Panc1 (cell line): ENCODE measurements around the gene ZBTB40. TPM values are rescaled to one million over a fixed set of nuclear protein-coding genes. Genes with fewer than 3 reads are reported as not detected.

Source experiments
- ATAC-seq: fragments of 200-7000 bp; cut with Tn5 transposase; 2 replicates; pipeline ENCODE4 v1.9.1; 2020; ENCODE audit warnings: mild to moderate bottlenecking, moderate library complexity
- BruUV-seq: library from RNA; stranded (reverse); fragments of 400-500 nt; replicated peaks from 2 replicates; lab custom pipeline; 2021; lab: Mats Ljungman, UMichigan
- CTCF ChIA-PET: fragments of 300-600 bp; sonication (Branson Sonifier 250); formaldehyde crosslinking; loops from one replicate; lab custom pipeline; 2022; ENCODE audit warnings: antibody characterized with exemption; lab: Charles Lee
- POLR2A ChIA-PET: fragments of 300-600 bp; sonication (Branson Sonifier 250); formaldehyde crosslinking; loops from one replicate; lab custom pipeline; 2022; ENCODE audit warnings: antibody characterized with exemption; lab: Charles Lee
- DNase-seq: peaks from one replicate; pipeline ENCODE4 v3.0.0-alpha.2; 2010; ENCODE audit warnings: low read depth, low spot score
- H3K27ac ChIP-seq: 2 replicates; pipeline ENCODE4 v1.5.1; 2011; ENCODE audit warnings: mild to moderate bottlenecking, low read length, inconsistent platforms
- H3K27me3 ChIP-seq: fragments of 200-500 bp; sonication (Bioruptor generic); 2 replicates; pipeline ENCODE4 v1.6.0; 2014; ENCODE audit warnings: low read length, inconsistent platforms; ENCODE audit not compliant: control insufficient read depth, insufficient read depth
- H3K36me3 ChIP-seq: fragments of 200-500 bp; sonication (Bioruptor generic); 2 replicates; pipeline ENCODE4 v1.5.1; 2014; ENCODE audit warnings: inconsistent platforms, mild to moderate bottlenecking, low read length, moderate library complexity; ENCODE audit not compliant: control insufficient read depth, insufficient read depth
- H3K4me1 ChIP-seq: 2 replicates; pipeline ENCODE4 v1.5.1; 2011; ENCODE audit warnings: inconsistent platforms, mild to moderate bottlenecking, low read length, moderate library complexity; ENCODE audit not compliant: control insufficient read depth, insufficient read depth
- H3K4me3 ChIP-seq, 2 experiments: 2 replicates each; pipeline ENCODE4 v1.5.1; 2011 to 2012; ENCODE audit warnings: low read depth in 2 of 2, low read length in 2 of 2, mild to moderate bottlenecking in 2 of 2, inconsistent platforms in 1 of 2, moderate library complexity in 1 of 2
- H3K9me3 ChIP-seq: fragments of 200-500 bp; sonication (Bioruptor generic); 2 replicates; pipeline ENCODE4 v1.5.1; 2014; ENCODE audit warnings: low read depth, mild to moderate bottlenecking, inconsistent platforms, low read length, moderate library complexity; ENCODE audit not compliant: control insufficient read depth, insufficient read depth
- CTCF ChIP-seq: fragments of 450-650 bp; IDR thresholded peaks from 2 replicates; pipeline ENCODE4 v1.5.1; 2017; ENCODE audit warnings: mild to moderate bottlenecking
- POLR2AphosphoS5 ChIP-seq: IDR thresholded peaks from 2 replicates; pipeline ENCODE4 v1.6.1; 2012; ENCODE audit warnings: mild to moderate bottlenecking, low read depth, low read length, moderate library complexity
- REST ChIP-seq, 2 experiments: IDR thresholded peaks; 2 replicates each; pipeline ENCODE4 v1.6.1; 2011 to 2012; ENCODE audit warnings: low read depth in 2 of 2, control low read depth in 1 of 2, low read length in 1 of 2, mild to moderate bottlenecking in 1 of 2, moderate library complexity in 1 of 2; ENCODE audit not compliant: insufficient read depth in 1 of 2
- SIN3A ChIP-seq: IDR thresholded peaks from 2 replicates; pipeline ENCODE4 v1.6.1; 2012; ENCODE audit warnings: low read depth, mild to moderate bottlenecking, low read length, moderate library complexity, borderline replicate concordance; ENCODE audit not compliant: insufficient read depth
- TCF7L2 ChIP-seq: IDR thresholded peaks from 2 replicates; pipeline ENCODE4 v1.6.1; 2011; ENCODE audit warnings: mild to moderate bottlenecking, low read depth, low read length, inconsistent platforms
- in situ Hi-C: cut with HindIII; loops from 2 replicates; pipeline ENCODE4 v1.10.0; 2016; ENCODE audit warnings: low sequenced_read_pairs, low pct_unique_long_range_greater_than_20kb
- intact Hi-C: fragments of 100-400 bp; cut with micrococcal nuclease; formaldehyde crosslinking; loops from one replicate; pipeline ENCODE4 v1.10.0; 2022; ENCODE audit not compliant: unreplicated experiment
- total RNA-seq: library from RNA; stranded (reverse); gene quantifications from one replicate; pipeline ENCODE4 v1.2.1, GENCODE V29; 2021; ENCODE audit not compliant: unreplicated experiment

Gene ZBTB40
- total RNA-seq, 1 experiment from 2014 or later = 24.3 TPM

DNA sequence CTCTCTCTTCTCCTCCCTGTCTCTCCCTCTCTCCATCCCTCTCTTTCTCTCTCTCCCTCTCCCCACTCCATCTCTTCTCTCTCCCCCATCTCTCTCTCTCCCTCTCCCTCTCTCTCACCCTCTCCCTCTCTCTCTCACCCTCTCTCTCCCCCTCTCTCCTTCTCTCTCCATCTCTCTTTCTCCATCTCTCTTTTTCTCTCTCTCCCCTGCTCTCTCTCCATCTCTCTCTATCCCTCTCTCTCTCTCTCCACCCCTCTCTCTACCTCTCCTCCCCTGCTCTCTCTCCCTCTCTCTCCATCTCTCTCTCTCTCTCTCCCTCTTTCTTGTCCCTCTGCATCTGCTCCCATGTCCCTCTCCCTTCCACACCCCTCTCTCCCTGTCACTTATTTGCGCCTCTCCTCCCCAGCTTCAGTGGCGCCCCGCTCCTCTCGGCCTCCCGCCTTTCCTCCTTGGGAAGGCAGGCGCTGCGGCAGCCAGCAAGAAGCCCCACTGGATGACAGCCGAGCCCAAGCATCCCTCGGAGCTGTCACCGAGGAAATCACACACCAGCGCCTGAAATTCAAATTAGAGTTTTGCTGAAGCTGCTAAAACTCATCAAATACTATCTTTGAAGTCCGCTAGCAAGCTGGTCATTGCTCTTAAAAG lies 96.3 kb downstream of the ZBTB40 start:
- DNase-seq (no peak), ATAC-seq (no peak)
- Histone ChIP-seq H3K9me3 (no peaks in the 10 kb centered on the region), H3K4me1 (no peaks in the 10 kb centered on the region), H3K27me3 (peaks cover 3% of the 10 kb centered on the region; the same call in 1 of the 2 replicates), H3K27ac (no peak overlapping the region), H3K4me3 (no peak overlapping the region), H3K36me3 (no peaks in the 10 kb centered on the region)
- POLR2A ChIA-PET = no interaction called here
- in situ Hi-C loops = no loop called here
- no TSS peak for BruUV-seq
- TF ChIP-seq CTCF (no peak), POLR2AphosphoS5 (no peak), REST (IDR thresholded peaks at IDR 0.05; ENCODE audit: insufficient read depth in 1 of 2, low read depth in 2 of 2, low read length in 1 of 2) (no peak), SIN3A (no peak), TCF7L2 (no peak)
- CTCF ChIA-PET = no interaction called here
- intact Hi-C loops = no loop called here

DNA sequence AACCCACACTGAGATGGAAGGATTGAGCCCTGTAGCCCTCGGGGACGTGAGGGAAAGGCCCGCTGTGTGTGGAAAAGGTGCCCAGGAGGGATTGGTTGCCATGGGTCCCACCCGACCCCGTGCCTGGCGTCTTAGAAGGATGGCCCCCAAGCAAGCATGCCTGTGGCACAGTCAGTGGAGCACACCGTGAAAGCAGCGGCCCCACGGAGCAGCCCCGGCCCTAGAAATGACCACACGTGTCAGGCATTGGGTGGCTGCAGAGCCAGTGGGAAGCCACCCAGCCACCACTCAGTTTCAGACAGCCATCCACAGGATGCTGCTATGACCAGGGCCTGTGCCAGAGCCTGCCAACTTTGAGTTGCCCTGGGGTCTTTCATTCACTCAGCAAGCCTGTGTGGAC lies 98.4 kb downstream of the ZBTB40 start:
- peaks cover 3% of the 10 kb centered on the region; the same call in 1 of the 2 replicates for H3K27me3 ChIP-seq
- in situ Hi-C loops (no loop called here), intact Hi-C loops (no loop called here)
- no peak for TF ChIP-seq POLR2AphosphoS5
- TF ChIP-seq CTCF = no peak
- TF ChIP-seq REST (IDR thresholded peaks at IDR 0.05; ENCODE audit: insufficient read depth in 1 of 2, low read depth in 2 of 2, low read length in 1 of 2) = no peak
- no peak for DNase-seq
- CTCF ChIA-PET = no interaction called here
- no peaks in the 10 kb centered on the region for H3K9me3 ChIP-seq
- H3K36me3 ChIP-seq = no peaks in the 10 kb centered on the region
- POLR2A ChIA-PET = no interaction called here
- no peaks in the 10 kb centered on the region for H3K4me1 ChIP-seq
- no peak overlapping the region for H3K4me3 ChIP-seq
- no peak overlapping the region for H3K27ac ChIP-seq
- BruUV-seq = no TSS peak
- ATAC-seq = no peak
